NCI-H460 (cell line): ENCODE results near the gene RAD23A. TPM values are rescaled to one million over a fixed set of nuclear protein-coding genes. Genes with fewer than 3 reads are reported as not detected.
"Not testable (repeated sequence)": the region's sequence is repeated elsewhere in the genome, so short reads cannot be mapped to it uniquely, and the experiment has no call there.

Experiments used
- DNase-seq: peaks from one replicate; pipeline ENCODE4 v3.0.0-alpha.2; 2016; ENCODE audit warnings: low read depth; ENCODE audit errors: extremely low read depth
- total RNA-seq: library from RNA; depleted of rRNA; stranded (reverse); fragments of >200 nt; shearing (Covaris generic); gene quantifications from 2 replicates; pipeline ENCODE4 v1.2.3, GENCODE V29; 2014

RAD23A gene
- total RNA-seq, 1 experiment from 2014 or later: 165 TPM

GRCh38 chr19:12937093-12937926 lies 8.4 kb upstream of the RAD23A start:
- DNase-seq: no peak

GRCh38 chr19:12937927-12938778 lies 7.5 kb upstream of the RAD23A start, which contains the start of gene CALR:
CALR (plus strand) TSS chr19:12938609; CDS start chr19:12938680, 71 bp downstream.
- peak; percentile 97 for DNase-seq

GRCh38 chr19:12938779-12939601 lies 6.7 kb upstream of the RAD23A start:
- DNase-seq: no peak

GRCh38 chr19:12939975-12940423 lies 5.7 kb upstream of the RAD23A start:
- DNase-seq: no peak

GRCh38 chr19:12940897-12941296 lies 4.8 kb upstream of the RAD23A start:
- no peak for DNase-seq

- no peak for DNase-seq
These were observed 2.1 kb upstream of the RAD23A start for GRCh38 chr19:12943437-12944044.

GRCh38 chr19:12944104-12944674 lies 1.5 kb upstream of the RAD23A start:
- DNase-seq: no peak

- DNase-seq: no peak
These were observed 545 bp downstream of the RAD23A start for GRCh38 chr19:12946092-12946721.

- no peak for DNase-seq
These were observed 1.3 kb downstream of the RAD23A start for GRCh38 chr19:12946731-12947496.

- no peak for DNase-seq
These were observed 2.3 kb downstream of the RAD23A start for GRCh38 chr19:12947702-12948611.

- DNase-seq: no peak
These were observed 3.1 kb downstream of the RAD23A start for GRCh38 chr19:12948612-12949362.

- no peak for DNase-seq
These were observed 4.0 kb downstream of the RAD23A start for GRCh38 chr19:12949363-12950283.

- not testable (repeated sequence) for DNase-seq
These were observed 6.4 kb downstream of the RAD23A start for GRCh38 chr19:12952050-12952449.

GRCh38 chr19:12952488-12953137 lies 7.0 kb downstream of the RAD23A start:
- no peak for DNase-seq

- DNase-seq: no peak
These were observed 7.6 kb downstream of the RAD23A start for GRCh38 chr19:12953138-12953798.
